Progenitor cell of endocrine pancreas (in vitro differentiated cells): Measurements from ENCODE around the gene ITM2C. TPM values are rescaled to one million over a fixed set of nuclear protein-coding genes. Genes with fewer than 3 reads are reported as not detected.

Experiments
- DNase-seq: peaks from one replicate; pipeline ENCODE4 v3.0.0; 2021; ENCODE audit warnings: low spot score; ENCODE audit not compliant: unreplicated experiment
- H3K27ac Mint-ChIP-seq: 2 replicates; pipeline ENCODE4 v1.8.0; 2021; ENCODE audit warnings: mild to moderate bottlenecking, moderate library complexity, mixed read lengths
- H3K27me3 Mint-ChIP-seq: 2 replicates; pipeline ENCODE4 v1.8.0; 2021; ENCODE audit warnings: mixed read lengths
- H3K36me3 Mint-ChIP-seq: 2 replicates; pipeline ENCODE4 v1.8.0; 2022; ENCODE audit warnings: mixed read lengths; ENCODE audit not compliant: insufficient read depth
- H3K4me1 Mint-ChIP-seq: 2 replicates; pipeline ENCODE4 v1.8.0; 2021; ENCODE audit warnings: low read depth, mixed read lengths
- H3K4me3 Mint-ChIP-seq: 2 replicates; pipeline ENCODE4 v1.8.0; 2021; ENCODE audit warnings: low read depth, mild to moderate bottlenecking, moderate library complexity, mixed read lengths
- H3K9me3 Mint-ChIP-seq: 2 replicates; pipeline ENCODE4 v1.8.0; 2021; ENCODE audit warnings: low read depth, mixed read lengths
- CTCF ChIP-seq: fragments of 200-600 bp; sonication (generic); IDR thresholded peaks from one replicate; pipeline ENCODE4 v1.5.0; 2021; ENCODE audit warnings: antibody characterized with exemption, mild to moderate bottlenecking; ENCODE audit not compliant: unreplicated experiment
- total RNA-seq: library from RNA; stranded (reverse); gene quantifications from 2 replicates; pipeline ENCODE4 v1.2.1, GENCODE V29; 2021

ITM2C gene
- total RNA-seq, 1 donor from 2014 or later = 169 TPM

GRCh38 chr2:230890646-230891045 lies 25.9 kb downstream of the ITM2C start:
- no peaks in the 10 kb centered on the region for H3K9me3 Mint-ChIP-seq
- TF ChIP-seq CTCF = no peak

DNA sequence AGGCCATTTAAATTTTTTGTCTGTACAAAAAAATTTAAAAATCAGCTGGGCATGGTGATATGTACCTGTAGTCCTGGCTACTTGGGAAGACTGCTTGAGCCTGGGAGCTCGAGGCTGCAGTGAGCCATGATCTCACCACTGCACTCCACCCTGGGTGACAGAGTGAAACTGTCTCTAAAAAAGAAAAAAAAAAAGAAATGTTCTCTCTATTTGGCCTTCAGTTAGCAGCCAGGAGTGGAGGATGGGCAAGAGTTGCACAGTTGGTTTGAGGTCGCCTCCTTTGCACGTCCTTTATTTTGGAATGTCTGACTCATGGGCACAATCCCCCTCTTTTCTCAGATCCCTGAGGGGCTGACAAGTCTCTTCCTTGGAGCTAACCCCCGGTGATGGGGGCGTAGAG lies 26.3 kb downstream of the ITM2C start:
- Mint-ChIP-seq H3K4me3 (no peak overlapping the region), H3K9me3 (no peaks in the 10 kb centered on the region), H3K36me3 (no peaks in the 10 kb centered on the region), H3K4me1 (peaks cover 2% of the 10 kb centered on the region), H3K27ac (no peak overlapping the region), H3K27me3 (no peaks in the 10 kb centered on the region)
- TF ChIP-seq CTCF = no peak
- DNase-seq = no peak

More at GRCh38 chr2:230890646-230891045, 25.9 kb downstream of the ITM2C start:
- Mint-ChIP-seq H3K36me3 (no peaks in the 10 kb centered on the region), H3K4me3 (no peak overlapping the region), H3K27me3 (no peaks in the 10 kb centered on the region), H3K4me1 (peaks cover 4% of the 10 kb centered on the region), H3K27ac (no peak overlapping the region)
- DNase-seq = no peak

DNA sequence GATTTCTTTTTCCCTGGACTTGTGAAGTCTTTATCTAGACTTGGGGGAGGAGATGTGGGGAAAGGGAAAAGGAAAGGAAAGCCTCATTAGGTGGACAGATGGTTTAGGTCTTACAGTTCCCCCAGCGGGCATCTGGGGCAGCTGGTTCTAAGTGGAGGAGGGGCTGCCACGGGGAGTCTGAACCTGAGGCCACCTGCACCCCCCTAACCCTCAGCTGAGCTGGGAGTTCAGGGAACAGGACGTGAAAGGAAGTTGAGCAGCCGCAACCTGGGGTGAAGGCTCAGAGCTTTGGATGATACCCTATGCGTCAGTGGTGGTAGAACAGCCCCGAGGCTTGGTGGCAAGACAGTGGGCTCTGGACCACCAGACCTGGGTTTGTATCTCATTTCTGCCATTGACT lies 26.8 kb downstream of the ITM2C start:
- no peak overlapping the region for H3K27ac Mint-ChIP-seq
- TF ChIP-seq CTCF = no peak

GRCh38 chr2:230893338-230893737 lies 28.6 kb downstream of the ITM2C start:
- H3K9me3 Mint-ChIP-seq = no peaks in the 10 kb centered on the region
- H3K36me3 Mint-ChIP-seq = no peaks in the 10 kb centered on the region
- DNase-seq = no peak
- no peak for TF ChIP-seq CTCF
- H3K27me3 Mint-ChIP-seq = peaks cover 10% of the 10 kb centered on the region
- no peak overlapping the region for H3K27ac Mint-ChIP-seq
- no peak overlapping the region for H3K4me3 Mint-ChIP-seq
- H3K4me1 Mint-ChIP-seq = no peaks in the 10 kb centered on the region

More for the DNA sequence above, 26.8 kb downstream of the ITM2C start:
- H3K9me3 Mint-ChIP-seq = no peaks in the 10 kb centered on the region
- H3K4me3 Mint-ChIP-seq = no peak overlapping the region
- H3K27me3 Mint-ChIP-seq = no peaks in the 10 kb centered on the region
- no peaks in the 10 kb centered on the region for H3K36me3 Mint-ChIP-seq
- no peaks in the 10 kb centered on the region for H3K4me1 Mint-ChIP-seq
- no peak for DNase-seq

GRCh38 chr2:230893841-230894781 lies 29.4 kb downstream of the ITM2C start:
- DNase-seq = no peak
- H3K27ac Mint-ChIP-seq = no peak overlapping the region
- TF ChIP-seq CTCF = no peak
- H3K4me3 Mint-ChIP-seq = no peak overlapping the region
- no peaks in the 10 kb centered on the region for H3K36me3 Mint-ChIP-seq
- H3K9me3 Mint-ChIP-seq = no peaks in the 10 kb centered on the region
- no peaks in the 10 kb centered on the region for H3K4me1 Mint-ChIP-seq
- H3K27me3 Mint-ChIP-seq = peaks cover 10% of the 10 kb centered on the region
